HG03469 (cell line): ENCODE measurements around the gene PVRIG.
"Not testable (repeated sequence)": the region's sequence is repeated elsewhere in the genome, so short reads cannot be mapped to it uniquely, and the experiment has no call there.

Source experiments
- ATAC-seq: cut with Tn5 transposase; IDR thresholded peaks from one replicate; pipeline ENCODE4 v1.9.1; 2021; ENCODE audit warnings: mild to moderate bottlenecking, moderate library complexity, moderate number of reproducible peaks; ENCODE audit not compliant: unreplicated experiment

PVRIG gene

DNA sequence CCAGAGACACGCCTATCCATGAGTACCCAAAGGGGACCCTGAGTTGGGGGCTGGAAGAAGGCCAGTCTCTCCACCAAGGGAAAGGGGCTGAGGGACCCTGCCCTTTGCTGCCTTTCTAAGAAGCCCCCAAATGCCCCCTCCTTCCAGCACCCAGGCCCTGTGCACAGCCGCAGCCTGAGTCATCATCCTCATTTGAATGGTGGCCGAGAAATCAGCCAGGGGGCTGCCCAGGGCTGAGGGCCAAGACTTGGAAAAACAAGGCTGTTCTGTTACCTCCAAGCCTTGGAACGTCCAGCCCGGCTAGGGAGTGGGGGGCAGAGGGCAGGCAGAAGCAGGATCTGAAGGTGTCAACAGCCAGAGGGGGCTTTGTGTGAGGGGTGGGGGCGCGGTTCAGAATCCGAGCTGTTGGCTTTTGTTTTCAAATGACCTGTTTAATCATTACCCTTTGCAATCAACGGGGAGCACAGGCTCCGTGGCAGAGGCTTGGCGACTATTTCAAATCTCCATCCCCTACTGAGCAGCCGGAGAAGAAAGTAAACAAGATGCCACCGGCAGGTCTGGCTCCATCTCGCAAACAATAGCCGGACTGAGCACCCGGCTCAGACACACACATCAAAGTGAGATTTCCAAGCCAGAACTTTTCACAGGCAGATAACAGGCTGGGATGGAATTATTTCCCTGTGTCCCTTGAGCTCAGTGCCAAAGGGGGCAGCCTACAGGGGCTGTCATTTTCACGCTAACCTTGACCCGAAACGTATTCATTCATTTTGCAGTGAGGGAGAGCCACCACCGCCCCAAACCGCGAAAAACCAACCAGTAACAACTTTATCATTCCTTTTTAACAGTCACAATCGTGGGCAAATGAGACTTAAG lies 50.5 kb downstream of the PVRIG start:
- ATAC-seq, result not testable (repeated sequence)
